Skeletal muscle satellite cell (primary cell): ENCODE data around the gene PAXX.

Experiments
- H3K27me3 ChIP-seq: 2 replicates; pipeline ENCODE4 v1.7.0; 2013; ENCODE audit warnings: low read length; ENCODE audit not compliant: control insufficient read depth, insufficient read depth
- H3K36me3 ChIP-seq: 2 replicates; pipeline ENCODE4 v1.7.0; 2013; ENCODE audit warnings: mild to moderate bottlenecking, control low read depth, low read length; ENCODE audit not compliant: insufficient read depth
- H3K4me1 ChIP-seq: 2 replicates; pipeline ENCODE4 v1.7.0; 2013; ENCODE audit warnings: low read length; ENCODE audit not compliant: control insufficient read depth, insufficient read depth
- H3K4me2 ChIP-seq: 2 replicates; pipeline ENCODE4 v1.7.0; 2013; ENCODE audit warnings: mild to moderate bottlenecking, low read length
- H3K4me3 ChIP-seq: 2 replicates; pipeline ENCODE4 v1.7.0; 2013; ENCODE audit warnings: low read length
- H3K9ac ChIP-seq: 2 replicates; pipeline ENCODE4 v1.7.0; 2013; ENCODE audit warnings: mild to moderate bottlenecking, low read depth, low read length, moderate library complexity
- H3K9me3 ChIP-seq: replicated peaks from 2 replicates; pipeline ENCODE4 v1.7.0; 2013; ENCODE audit warnings: mild to moderate bottlenecking, control low read depth, low read length

The PAXX gene

DNA sequence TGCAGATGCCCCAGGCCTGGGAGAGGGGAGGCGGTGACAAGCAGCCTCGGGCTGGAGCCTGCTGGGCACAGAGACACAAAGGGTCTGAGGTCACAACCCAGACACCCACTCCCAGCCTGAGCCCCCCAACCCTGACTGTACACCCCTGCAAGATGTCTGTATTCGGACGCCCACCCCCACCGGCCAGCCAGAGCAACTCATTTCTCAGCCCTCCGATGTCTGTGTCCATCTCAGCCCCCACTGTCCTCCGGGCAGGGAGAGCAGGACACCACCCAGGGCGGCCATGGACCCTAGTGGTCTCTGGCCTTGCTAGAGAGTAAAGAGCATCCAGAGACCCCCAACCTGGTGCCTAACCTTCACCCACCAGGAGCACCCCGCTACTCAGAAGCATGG is 36.3 kb upstream of the PAXX start:
- no peaks in the 10 kb centered on the region for H3K4me1 ChIP-seq
- H3K27me3 ChIP-seq: peaks cover 6% of the 10 kb centered on the region
- no peak overlapping the region for H3K4me3 ChIP-seq
- H3K9me3 ChIP-seq: no peaks in the 10 kb centered on the region
- H3K9ac ChIP-seq: no peak overlapping the region
- H3K4me2 ChIP-seq: no peak overlapping the region
- H3K36me3 ChIP-seq: no peaks in the 10 kb centered on the region

DNA sequence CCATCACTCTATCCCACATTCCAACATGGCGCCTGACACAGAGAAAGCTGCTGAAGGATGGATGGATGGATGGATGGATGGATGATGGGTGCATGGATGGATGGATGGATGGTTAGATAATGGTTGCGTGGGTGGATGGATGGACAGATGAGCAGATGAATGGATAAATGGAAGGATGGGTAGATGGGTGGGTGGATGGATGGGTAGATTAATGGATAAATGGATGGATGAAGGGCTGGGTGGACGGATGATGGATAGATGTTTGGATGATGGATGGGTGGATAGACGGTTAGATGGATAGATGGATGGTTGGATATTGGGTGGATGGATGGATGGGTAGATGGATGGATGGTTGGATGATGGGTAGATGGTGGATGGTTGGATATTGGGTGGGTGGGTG is 35.6 kb upstream of the PAXX start:
- Histone ChIP-seq H3K36me3 (no peaks in the 10 kb centered on the region), H3K9me3 (no peaks in the 10 kb centered on the region), H3K4me1 (no peaks in the 10 kb centered on the region), H3K4me3 (no peak overlapping the region), H3K4me2 (no peak overlapping the region), H3K9ac (no peak overlapping the region), H3K27me3 (peaks cover 8% of the 10 kb centered on the region)

DNA sequence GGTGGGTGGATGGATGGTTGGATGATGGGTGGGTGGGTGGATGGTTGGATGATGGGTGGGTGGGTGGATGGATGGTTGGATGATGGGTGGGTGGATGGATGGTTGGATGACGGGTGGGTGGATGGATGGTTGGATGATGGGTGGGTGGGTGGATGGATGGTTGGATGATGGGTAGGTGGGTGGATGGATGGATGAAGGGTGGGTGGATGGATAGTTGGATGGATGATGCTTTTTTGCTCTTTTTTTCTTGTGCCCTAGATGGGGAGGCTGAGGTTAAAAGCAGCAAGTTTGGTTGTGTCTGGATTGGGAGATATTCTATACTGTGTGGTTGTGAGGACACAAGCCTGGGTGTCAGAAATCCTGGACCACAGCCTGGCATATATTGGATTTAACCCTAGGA is 34.8 kb upstream of the PAXX start:
- H3K9ac ChIP-seq: no peak overlapping the region
- no peak overlapping the region for H3K4me2 ChIP-seq
- no peak overlapping the region for H3K4me3 ChIP-seq
- H3K4me1 ChIP-seq: no peaks in the 10 kb centered on the region
- no peaks in the 10 kb centered on the region for H3K9me3 ChIP-seq
- H3K27me3 ChIP-seq: peaks cover 9% of the 10 kb centered on the region
- no peaks in the 10 kb centered on the region for H3K36me3 ChIP-seq

DNA sequence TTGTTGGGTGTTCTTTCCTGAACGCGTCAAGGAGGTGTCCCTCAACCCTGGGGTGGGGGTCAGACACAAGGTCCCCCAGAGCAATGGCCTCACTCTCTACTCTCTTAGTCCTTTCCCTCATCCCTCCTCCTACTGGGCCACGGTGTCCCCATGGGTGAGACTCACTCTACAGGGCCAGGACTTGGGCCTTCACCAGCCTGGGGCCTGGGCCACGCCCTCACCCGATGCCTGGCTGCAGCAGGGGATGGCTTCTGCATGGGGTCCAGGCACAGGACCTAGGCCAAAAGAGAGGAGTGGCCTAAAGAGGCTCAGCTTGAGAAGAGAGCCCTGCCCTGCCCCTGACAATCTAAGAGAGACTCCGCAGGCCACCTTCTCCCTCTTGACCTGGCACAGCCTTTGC is 34.3 kb upstream of the PAXX start:
- Histone ChIP-seq H3K36me3 (no peaks in the 10 kb centered on the region), H3K9me3 (no peaks in the 10 kb centered on the region), H3K9ac (no peak overlapping the region), H3K4me1 (no peaks in the 10 kb centered on the region), H3K4me2 (no peak overlapping the region), H3K4me3 (no peak overlapping the region), H3K27me3 (peaks cover 7% of the 10 kb centered on the region)

DNA sequence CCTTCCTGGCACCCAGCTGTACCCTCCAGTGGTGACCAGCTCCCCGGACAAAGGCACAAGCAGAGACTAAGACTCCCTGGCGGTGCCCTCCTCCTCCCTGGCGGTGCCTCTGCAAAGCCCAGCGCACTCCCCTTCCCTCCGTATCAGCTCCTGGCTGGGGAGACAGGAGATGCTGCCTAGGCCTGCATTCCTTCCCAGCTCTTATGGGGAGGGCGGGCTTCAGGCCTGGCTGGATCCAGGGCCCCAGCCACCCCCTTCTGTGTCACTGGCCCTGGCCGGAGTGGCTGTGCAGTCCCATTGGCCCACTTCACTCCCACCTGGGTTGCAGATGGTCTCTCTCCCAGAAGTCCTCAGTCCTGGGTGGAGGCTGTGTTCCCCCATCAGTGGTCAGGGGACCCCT is 33.7 kb upstream of the PAXX start:
- Histone ChIP-seq H3K4me2 (no peak overlapping the region), H3K27me3 (peaks cover 6% of the 10 kb centered on the region), H3K9ac (no peak overlapping the region), H3K9me3 (no peaks in the 10 kb centered on the region), H3K4me1 (no peaks in the 10 kb centered on the region), H3K4me3 (no peak overlapping the region), H3K36me3 (no peaks in the 10 kb centered on the region)

DNA sequence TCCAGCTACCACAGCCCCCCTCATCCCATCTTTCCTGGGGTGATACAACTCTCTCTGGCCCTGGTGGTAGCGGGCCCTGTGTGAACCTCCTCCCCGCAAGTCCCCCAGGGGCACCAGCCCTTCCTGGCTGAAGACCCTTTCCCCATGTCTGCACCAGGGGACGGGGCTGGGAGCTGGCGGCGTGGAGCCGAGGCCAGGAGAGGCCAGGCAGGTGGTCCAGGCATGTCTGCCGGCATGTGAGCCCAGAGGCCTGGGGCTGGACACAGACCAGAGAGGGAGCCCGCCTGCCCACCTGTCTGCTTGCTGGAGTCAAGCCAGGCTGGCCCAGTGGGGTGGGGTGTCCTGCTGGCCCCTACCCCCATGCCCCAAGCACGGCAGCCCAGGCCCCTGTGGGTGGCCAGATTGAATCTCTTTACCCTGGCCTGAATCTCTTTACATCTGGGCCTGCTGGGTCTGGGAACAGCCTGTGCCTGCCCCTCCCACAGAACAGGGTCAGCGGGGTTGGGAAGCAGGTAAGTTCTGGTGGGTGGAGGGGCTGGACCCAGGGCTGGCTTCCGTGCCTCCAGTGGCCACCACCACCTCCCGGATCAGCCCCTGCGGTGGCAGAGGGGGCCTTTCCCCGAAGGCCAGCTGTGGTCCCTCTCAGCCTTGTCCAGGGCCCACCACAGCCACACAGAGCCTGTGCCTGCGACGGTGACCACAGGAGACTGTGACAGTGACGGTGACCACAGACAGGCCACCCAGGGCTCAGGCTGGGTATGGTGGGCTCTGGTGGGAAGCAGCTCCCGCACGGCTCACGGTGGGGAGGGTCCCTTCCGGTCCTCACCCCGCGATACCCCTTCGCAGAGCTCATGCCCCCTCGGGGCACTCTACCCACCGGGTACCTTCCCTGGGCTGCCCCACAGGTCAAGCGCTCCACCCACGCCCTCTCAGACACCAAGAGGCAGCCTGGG is 33.0 kb upstream of the PAXX start:
- H3K9ac ChIP-seq: no peak overlapping the region
- no peak overlapping the region for H3K4me3 ChIP-seq
- H3K27me3 ChIP-seq: peaks cover 6% of the 10 kb centered on the region
- no peaks in the 10 kb centered on the region for H3K36me3 ChIP-seq
- H3K4me1 ChIP-seq: no peaks in the 10 kb centered on the region
- H3K9me3 ChIP-seq: no peaks in the 10 kb centered on the region
- H3K4me2 ChIP-seq: no peak overlapping the region

DNA sequence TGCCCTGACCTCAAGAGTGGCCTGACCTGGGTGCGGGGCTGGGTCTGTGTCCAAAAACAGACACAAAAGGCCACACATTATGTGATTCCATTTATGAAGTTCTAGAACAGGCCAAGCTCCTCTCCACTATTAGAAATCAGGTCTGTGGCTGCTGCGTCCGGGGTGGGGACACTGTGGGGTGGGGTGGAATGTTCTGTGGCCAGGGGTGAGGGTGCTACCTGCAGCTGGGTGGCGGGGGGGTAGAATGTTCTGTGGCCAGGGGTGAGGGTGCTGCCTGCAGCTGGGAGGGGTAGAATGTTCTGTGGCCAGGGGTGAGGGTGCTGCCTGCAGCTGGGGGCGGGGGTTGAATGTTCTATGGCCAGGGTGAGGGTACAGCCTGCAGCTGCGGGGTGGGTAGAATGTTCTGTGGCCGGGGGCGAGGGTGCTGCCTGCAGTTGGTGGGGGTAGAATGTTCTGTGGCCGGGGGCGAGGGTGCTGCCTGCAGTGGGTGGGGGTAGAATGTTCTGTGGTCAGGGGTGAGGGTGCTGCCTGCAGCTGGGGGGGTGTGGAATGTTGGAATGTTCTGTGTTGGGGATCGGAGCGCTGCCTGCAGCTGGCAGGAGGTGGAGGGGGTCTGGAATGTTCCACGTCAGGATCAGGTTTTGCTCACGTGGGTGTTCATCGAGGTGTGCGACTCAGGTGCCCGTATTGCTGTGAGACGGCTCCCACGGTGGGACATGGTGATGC is 31.8 kb upstream of the PAXX start:
- H3K4me2 ChIP-seq: no peak overlapping the region
- H3K36me3 ChIP-seq: no peaks in the 10 kb centered on the region
- peaks cover 6% of the 10 kb centered on the region for H3K27me3 ChIP-seq
- H3K9me3 ChIP-seq: no peaks in the 10 kb centered on the region
- H3K4me1 ChIP-seq: no peaks in the 10 kb centered on the region
- no peak overlapping the region for H3K9ac ChIP-seq
- H3K4me3 ChIP-seq: no peak overlapping the region

DNA sequence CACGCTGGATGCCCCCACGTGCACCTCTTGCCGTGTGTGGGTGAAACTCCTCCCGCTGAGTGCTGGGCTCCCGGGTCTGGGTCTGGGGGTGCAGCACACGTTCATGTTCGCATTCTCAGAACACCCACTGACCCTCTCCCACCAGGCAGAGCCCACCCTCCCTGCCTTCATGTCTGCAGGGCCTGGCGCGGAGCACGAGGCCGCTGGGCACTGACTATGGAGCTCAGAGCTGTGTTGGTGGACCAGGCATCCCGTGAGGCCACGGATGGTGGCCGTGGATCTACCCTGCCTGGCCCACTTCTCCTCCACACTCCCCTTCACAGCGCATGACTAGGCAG is 31.3 kb upstream of the PAXX start:
- Histone ChIP-seq H3K36me3 (no peaks in the 10 kb centered on the region), H3K9me3 (no peaks in the 10 kb centered on the region), H3K4me3 (no peak overlapping the region), H3K27me3 (peaks cover 9% of the 10 kb centered on the region), H3K4me2 (no peak overlapping the region), H3K9ac (no peak overlapping the region), H3K4me1 (no peaks in the 10 kb centered on the region)

DNA sequence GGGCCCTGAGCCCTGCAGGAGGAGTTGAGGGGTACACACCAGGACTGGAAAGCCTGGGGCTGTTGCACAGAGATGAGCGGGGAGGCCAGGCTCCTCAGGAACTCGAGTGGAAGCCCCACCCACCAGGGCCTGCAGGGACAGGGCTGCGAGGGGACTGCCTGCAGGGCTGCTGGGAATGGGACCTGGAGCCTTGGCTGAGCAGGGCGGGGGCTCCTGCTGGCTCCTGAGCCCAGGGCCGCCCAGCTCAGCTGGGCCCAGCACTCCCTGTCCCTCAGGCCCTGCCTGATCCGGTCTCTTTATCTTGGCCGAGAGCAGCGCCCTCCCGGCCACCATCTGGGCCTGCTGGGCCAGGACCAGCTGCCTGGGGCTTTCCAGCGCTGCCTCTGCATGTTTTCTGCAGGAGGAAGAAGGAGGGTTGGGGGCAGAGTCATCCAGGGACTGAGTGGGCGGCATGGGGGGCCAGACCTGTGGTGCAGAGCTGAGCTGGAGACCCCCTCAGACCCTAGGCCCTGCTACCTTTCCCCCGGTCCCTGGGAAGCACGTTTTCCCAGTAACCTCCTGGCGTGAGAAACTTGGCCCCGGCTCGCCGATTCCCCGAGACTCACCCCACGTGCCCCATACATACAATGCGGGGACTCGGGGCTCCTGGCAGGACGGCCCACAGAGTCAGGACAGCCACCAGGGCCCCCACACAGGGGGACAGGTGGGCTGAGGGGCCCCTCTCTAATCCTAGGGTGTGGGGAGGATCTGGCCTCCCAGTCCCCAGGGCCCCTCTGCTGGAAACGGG is 30.8 kb upstream of the PAXX start:
- H3K9ac ChIP-seq: no peak overlapping the region
- no peaks in the 10 kb centered on the region for H3K9me3 ChIP-seq
- H3K4me1 ChIP-seq: no peaks in the 10 kb centered on the region
- H3K27me3 ChIP-seq: peaks cover 13% of the 10 kb centered on the region
- no peaks in the 10 kb centered on the region for H3K36me3 ChIP-seq
- no peak overlapping the region for H3K4me3 ChIP-seq
- H3K4me2 ChIP-seq: no peak overlapping the region

DNA sequence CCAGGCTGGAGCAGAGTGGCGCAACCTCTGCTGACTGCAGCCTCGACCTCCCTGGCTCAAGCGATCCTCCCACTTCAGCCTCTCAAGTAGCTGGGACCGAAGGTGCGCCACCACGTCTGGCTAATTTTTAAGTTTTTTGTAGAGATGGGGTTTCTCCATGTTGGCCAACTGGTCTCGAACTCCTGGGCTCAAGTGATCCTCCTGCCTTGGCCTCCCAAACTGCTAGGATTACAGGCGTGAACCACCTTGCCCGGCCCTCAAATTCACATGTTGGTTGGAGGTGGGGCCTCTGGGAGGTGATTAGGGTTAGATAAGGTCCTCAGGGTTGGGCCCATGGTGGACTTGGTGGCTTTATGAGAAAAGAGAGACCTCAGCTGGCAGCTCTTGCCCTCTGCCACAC is 30.1 kb upstream of the PAXX start:
- Histone ChIP-seq H3K4me2 (no peak overlapping the region), H3K9me3 (no peaks in the 10 kb centered on the region), H3K27me3 (peaks cover 13% of the 10 kb centered on the region), H3K4me1 (no peaks in the 10 kb centered on the region), H3K36me3 (no peaks in the 10 kb centered on the region), H3K4me3 (no peak overlapping the region), H3K9ac (no peak overlapping the region)

DNA sequence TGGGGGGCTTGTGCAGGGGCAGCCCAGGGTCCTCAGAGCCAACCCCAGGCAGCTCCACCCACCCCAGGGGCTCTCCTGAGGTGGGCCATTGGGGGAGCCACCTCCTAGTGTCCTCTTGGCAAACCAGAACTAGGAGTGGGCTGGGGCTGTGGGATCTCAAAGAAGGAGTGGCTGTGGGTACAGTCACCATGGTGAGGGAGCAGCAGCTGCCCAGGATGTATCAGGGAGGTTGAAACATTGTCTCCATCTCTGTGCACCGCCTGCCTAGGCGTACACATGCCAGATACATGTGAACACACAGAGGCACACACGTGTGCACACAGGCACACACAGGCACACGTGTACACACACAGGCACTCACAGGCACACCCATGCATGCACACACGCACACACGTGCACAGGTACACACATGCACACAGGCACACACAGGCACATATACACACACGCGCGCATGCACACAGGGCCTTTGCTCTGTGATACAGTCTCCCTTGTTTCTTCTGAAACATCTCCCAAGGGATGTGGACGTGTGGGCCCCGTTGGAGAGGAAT is 29.4 kb upstream of the PAXX start:
- no peaks in the 10 kb centered on the region for H3K9me3 ChIP-seq
- no peak overlapping the region for H3K4me3 ChIP-seq
- no peak overlapping the region for H3K9ac ChIP-seq
- H3K27me3 ChIP-seq: peaks cover 13% of the 10 kb centered on the region
- H3K4me2 ChIP-seq: no peak overlapping the region
- H3K36me3 ChIP-seq: no peaks in the 10 kb centered on the region
- H3K4me1 ChIP-seq: no peaks in the 10 kb centered on the region
